ENCODE data around the gene LAMA4.

Gene LAMA4

DNA sequence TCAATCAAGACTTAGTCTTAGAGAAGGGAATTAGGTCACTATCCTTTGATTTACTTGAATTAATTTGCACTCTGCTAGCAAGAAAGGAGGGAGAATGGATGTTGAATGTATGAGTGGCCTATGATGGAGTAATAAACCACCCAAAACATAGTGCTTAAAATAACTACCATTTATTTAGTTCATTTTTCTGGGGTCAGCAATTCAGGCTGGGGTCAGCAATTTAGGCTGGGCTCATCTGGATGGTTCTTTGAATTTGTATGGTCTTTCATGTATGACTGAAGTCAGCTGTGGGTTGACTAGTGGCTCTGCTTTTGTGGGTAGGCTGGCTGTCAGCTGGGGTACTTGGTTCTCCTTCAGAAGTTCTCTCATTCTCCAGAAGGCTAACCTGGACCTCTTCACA lies 21.0 kb upstream of the LAMA4 start:
- no peak for DNase-seq

DNA sequence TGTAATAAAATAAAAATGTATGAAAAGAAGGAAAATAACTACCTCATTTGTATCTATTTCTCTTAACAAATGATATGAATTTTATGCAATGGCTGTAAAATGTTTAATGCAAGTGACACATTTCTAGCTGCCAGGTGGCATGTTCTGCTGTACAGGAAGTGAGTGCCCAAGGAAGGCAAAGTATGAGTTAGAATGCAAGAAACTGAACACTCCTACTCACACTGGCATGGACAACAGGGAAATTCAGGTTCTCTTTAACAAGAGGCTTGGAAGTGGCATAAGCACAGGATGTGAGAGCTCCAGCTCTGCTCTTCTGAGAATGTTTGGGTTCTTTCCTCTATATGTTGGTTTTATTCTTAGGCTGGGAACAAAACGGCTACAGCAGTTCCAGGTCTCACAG lies 20.4 kb upstream of the LAMA4 start:
- no peak for DNase-seq

DNA sequence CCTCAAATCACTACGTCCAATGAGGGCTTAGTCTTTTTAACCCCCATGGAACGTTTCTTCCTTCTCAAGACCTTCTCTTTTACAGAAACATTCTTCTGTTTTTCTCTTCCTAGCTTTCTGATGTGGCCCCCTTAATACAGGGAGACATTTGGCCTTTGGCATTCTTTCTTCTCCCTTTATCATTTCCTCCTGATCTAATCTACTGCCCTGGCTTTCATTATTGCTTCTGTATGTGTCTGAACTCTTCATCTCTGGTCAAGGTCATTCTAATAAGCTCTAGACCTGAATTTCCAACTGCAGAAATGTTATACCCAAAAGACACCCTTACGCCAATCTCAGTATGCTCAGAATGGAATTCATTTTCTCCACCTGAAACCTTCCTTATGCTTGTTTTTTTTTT lies 18.4 kb upstream of the LAMA4 start:
- DNase-seq: no peak

DNA sequence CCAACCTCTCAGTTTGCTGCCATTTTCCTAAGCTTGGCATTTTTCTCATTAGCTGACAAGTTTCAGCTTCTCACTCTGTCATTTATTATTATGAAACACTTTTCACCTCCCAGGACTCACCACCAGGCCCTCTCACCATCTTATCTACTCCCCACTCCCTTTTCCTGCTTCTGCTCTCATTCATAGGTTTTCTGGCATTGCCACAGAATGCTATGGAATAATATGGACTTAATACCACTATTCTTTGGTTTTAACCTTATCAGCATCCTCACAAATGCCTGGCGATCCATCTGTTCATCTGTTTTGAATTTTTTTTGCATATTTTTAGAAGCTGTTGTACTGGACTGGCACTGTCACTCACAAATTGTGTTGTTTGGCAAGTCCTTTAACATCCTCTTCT lies 16.4 kb upstream of the LAMA4 start:
- no peak for DNase-seq

DNA sequence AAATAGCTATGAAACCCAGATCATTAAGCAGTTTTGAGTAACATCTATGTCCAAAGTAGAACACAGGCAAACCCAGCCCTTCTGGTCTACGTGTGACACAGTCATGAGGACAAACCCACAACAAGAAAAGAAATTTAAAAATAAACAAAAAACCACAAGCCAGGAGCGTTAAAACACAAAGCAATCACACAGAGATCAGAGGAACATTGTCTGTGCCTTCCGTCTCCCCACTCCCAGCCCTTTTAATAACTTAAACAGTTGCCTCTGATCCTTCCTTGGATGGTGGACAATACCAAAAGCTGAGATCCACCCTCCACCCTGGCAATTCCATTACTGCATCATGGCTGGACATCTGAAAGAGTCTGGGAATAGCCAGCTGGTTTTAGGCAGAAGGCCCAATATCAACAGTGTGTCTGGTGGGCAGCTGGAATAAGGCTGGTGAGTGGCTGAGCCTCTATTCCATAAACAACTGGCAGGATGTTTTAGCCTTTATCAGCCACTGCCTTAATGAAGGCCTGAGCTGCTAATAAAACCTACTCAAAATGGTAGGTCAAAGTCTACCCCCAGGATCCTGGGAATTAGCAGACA lies 15.7 kb upstream of the LAMA4 start:
- DNase-seq: no peak

DNA sequence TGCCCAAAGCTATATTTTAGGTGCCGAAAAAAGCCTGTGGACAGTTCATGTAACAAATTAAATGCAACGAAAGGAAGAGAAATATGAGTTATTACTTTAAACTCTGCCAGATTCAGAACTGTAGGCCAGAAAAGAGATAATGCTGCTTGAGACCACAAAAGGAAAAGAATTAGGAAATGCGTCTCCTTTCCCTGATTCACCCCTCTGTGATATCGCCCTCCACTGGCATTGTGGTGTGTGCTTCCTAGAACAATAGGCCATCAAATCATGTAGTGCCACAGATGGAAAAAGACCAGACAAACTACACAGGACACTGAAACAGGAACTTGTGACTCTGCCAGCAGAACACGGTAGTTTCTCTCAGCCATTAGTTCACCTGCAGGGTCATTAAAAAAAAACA lies 14.7 kb upstream of the LAMA4 start:
- DNase-seq: no peak

DNA sequence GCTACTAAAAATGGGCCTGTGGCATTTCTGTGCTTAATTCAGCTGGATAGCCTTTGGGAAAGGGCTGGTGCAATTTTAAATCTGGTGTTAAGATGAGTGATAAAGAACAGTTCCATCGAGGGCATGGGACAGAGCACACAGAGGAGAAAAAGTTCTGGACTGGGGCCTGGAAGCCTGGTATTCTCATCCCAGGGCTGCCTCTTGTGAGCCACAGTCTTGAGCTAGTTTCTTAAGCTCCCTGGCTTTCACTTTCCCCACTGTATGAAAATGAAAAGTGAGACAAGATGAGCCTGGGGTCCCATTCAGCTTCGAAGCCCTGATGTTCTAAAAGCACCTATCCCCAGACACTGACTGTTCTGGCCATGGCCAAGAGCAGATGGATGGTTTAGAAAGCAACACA lies 14.3 kb upstream of the LAMA4 start:
- DNase-seq: no peak

DNA sequence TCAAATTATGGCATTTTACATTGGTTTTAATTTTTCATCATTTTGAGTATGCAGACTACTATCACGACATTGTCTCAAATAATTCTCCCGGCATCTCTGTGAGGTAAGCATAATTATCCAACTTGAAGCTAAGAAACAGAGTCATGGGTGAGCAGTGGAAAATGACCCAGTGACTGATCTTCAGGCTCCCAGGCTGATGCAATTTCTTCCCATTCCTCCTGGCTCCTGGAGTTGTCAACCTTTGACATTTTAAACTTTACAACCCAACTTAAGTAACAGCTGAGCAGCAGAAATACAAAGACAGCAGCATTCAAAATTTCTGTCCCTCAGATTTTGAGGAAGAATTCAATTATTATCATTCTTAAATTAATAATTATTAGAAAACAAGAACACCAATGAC lies 13.7 kb upstream of the LAMA4 start:
- DNase-seq: no peak

DNA sequence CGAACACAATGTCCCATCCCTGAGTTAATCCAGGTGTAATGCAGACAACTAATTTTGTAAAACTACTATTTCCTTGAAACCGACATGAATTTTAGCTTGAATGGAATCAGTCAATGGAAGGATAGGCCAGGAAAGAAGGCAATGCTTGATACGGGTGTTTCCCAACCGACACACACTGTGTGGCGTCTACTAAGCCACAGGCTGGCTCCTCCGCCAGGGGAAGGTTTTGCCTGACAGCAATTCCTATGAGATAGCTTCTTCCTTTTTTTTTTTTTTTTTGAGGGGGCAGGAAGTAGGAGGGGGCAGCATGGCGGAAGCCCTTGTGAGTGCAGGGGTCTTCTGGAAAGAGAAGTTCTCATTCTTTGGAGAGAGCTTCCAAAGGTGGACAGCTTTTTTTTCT lies 12.0 kb upstream of the LAMA4 start:
- no peak for DNase-seq

DNA sequence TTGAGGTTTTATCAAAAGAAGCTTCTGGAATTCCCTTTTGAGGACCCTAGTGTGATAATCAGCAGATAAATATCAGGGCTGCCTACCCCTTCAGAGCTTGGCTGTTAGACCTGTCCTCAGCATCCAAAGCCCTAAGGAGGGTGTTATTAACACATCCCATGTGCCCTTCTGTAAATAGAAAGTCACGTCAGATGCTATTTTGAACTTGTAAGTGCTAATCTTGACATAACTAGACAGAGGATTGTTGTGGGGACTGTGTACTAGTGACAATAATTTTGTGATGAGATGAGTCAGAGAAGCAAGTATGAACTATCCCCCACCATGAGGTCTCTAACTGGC lies 4.9 kb upstream of the LAMA4 start:
- no peak for DNase-seq

DNA sequence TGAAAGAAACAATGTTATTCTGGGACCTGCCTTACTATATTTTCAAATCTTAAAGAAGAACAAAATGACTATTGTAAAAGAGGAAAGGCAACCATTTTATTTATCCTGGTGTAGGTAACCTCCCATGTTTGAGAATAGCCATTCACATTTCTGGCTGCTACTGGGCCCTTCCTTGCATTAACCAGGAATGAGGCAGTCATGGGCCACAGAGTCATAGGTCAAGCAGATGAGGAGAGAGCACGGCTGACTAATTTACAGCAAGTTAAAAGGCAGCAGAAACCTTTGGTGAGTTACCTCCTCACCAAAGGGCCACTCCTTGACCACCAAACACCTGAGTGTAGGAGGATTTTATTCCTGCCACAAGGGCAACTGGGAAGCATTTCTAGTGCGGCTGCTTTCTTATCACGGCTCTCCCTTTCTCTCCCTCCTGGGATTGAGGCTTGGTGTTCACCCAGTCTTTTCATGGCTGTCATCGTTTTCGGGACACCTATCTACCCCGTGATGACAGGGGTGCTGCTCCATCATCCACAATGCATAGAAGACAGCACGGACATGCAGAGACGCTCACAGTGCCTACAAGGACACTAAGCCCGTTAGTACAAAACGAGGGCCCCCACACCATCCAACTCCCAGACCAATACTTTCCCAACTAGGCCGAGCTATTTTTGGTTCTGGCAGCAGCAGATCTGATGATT lies 4.4 kb upstream of the LAMA4 start:
- no peak for DNase-seq

DNA sequence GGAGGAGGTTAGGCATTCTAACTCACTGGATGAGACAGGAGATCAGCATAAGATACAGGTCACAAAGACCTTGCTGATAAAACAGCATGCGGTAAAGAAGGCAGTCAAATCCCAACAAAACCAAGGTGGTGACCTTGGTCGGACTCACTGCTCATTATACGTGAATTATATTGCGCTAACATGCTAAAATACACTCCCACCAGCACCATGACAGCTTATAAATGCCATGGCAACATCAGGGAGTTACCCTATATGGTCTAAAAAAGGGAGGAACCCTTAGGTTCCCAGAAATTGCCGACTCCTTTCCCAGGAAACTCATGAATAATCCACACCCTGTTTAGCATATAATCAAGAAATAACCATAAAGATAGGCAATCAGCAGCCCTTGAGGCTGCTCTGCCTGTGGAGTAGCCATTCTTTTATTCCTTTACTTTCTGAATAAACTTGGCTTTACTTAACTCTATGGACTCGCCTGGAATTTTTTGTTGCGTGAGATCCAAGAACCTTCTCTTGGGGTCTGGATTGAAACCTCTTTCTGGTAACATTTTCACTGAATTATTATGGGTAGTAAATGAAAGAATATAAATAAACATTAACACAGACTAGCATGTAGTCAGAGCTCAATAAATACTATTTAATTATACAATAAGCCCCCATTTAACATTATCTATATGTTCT lies 3.0 kb upstream of the LAMA4 start:
- DNase-seq: no peak

DNA sequence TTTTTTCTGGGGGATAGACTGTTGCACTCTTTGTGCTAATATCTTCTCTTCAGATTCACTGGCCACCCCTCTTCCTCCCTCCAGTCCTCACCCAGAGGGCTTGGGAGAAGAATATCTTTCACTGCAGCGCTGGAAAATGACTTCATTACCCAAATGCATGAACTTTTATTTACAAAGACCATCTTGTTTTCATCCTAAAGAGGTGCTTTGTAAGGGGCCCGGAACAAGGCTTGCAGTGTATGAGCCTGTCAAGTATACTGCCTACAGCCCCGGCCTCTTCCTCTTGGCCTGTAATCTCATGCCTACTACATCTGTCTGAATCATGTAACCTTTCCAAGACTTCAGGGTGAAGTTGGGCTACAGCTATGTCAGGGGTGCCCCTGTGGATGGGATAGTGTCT lies 554 bp upstream of the LAMA4 start:
- DNase-seq: no peak

DNA sequence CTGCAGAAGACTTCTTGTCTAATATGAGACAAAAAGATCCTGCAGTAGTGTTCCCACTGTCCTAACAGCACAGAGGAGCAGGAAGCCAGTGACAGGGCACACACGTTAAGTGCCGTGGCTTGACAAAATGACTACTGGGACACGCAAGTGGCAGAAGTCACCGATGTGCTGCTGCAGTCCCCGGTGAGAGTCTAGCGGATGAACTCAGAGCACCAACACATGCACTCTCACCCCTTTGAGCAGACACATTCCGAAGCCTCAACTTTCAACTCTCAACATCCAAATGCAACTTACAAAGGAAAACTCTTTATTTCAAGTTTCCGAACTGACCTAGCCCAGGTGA lies 898 bp downstream of the LAMA4 start:
- DNase-seq: no peak

DNA sequence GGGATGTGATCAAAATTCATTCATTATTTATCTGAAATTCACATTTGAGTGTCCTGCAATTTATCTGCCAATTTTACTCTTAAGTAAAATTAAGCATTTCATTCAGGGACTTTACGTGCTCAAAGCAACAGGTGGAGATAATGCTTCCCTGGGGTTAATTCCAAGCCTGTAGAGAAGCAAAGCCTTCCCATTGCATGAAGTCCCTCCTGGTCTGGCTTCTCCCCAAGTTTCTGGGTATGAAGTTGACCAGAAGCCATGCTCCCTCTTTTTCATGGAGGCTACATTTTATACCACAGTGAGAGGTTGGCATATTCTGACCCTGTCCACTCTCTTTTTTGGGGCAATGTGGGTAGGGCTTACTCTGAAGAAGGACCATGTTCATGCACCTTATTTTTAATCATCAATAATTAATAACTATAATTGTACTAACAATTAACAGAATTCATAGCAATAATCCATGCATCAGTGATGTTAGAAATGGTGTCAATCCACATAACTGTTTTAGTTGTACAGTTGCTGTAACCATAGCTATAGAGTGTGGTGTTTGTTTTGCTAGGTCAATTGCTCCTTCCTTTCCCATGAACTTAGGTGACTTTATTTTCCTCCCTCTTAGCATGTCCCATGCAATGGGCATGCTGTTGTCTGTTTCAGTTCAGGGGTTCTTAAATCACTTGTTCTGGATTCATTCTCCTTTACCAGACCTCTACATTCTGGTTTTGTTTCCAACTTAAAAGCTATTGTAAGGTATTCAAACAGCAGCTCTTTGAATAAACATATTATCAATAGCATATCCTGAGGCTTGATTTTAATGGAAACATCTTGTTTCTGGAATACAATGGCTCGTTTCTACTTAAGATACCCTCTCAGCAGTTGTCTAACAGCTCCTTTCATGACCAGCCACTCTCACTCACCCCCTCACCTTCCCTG lies 1.5 kb downstream of the LAMA4 start:
- no peak for DNase-seq

DNA sequence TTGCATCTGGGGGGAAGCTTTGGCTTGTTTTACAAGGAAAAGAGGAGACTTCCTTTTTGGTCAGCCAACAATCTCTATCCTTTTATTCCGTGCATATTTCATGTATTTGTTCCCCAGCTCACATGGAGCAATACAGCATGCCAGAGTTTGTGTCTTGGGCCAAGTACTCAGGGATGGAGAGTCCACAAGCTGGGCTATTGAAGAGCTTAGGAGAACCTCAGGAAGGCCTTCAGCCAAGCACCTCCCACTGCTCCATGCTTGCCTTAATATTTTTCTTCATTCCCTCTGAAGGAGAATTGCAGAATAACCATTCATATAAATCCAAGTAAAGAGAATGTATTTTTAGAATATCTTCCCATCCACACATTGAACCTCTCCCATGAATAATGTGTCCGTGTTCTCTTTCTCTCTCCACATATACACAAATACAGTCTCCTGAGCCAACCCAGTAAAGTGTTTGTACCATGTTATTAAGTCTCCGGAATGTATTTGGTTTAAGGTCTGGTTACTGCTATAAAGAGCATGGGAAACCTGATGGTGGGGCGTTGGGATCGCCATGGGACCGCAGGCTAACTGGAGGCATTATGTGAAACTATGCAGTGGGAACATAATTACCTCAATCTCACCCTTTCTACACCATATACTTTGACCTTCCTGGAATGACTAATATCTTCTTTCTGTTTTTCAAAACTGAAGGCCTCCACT lies 3.0 kb downstream of the LAMA4 start:
- DNase-seq: no peak

DNA sequence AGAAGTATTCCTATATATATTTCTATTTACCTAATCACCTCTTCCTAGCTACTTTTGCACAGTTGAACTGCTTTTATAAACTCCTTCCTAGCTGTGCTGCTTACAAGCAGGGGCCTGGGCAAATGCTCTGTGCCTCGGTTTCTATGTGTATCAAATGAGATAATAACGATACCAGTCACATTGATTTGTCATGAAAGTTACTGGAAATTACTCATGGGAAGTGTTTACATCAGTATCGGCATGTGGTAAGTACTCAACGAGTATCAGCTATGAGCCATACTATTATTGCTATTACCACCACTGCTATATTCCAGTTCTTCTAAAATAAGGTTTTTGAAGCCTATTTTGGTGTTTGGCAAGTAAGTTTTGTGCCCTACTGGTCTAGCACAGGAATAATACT lies 4.9 kb downstream of the LAMA4 start:
- no peak for DNase-seq

DNA sequence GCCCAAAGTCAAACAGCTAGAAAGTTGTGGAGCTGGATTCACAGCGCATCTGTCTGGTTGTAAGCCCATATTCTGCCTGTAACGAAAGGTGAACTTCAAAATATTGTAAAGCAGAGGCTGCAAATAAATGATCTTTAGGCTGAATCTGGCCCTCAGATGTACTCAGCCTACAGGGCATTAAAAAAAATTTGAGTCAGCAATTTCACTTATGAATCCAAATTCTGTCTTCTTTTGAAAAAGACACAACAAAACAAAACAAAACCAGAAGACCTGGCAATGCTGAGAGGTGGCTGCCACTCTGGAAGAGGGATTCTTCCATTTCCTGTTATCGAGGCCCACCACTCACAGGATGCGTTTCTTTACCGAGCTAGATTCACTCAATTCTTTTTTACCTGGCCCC lies 7.1 kb downstream of the LAMA4 start:
- DNase-seq: no peak

DNA sequence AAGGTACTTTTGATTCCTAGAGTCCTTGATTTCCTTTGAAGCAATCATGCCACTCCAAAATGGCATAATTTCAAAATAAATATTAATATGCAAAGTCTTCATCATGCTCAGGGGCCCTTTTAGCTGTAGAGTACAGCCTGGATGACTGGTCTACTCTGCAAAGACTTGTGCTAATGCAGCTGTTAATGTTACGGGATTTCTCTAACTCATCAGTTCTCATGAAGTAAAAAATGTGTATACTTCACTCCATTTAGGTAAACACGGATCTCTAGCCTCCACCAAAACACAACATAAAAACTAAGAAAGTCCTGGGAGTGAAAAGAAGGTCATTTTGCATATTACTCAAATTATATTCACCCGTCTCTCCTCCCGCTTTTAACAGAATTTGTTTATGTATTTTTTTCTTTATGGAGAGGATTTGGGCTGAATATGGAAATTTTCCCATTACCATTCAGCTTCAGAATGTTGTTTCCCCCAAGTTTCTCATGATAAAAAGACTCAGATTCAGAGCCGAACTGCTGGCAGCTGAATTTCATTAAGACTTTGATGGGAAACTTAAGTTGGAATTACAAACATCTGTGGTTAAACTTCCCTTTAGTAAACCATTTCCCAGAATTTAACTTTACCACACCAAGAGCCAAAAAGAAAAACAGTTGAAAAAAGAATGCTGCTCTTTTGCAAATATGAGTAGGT lies 8.7 kb downstream of the LAMA4 start:
- no peak for DNase-seq

DNA sequence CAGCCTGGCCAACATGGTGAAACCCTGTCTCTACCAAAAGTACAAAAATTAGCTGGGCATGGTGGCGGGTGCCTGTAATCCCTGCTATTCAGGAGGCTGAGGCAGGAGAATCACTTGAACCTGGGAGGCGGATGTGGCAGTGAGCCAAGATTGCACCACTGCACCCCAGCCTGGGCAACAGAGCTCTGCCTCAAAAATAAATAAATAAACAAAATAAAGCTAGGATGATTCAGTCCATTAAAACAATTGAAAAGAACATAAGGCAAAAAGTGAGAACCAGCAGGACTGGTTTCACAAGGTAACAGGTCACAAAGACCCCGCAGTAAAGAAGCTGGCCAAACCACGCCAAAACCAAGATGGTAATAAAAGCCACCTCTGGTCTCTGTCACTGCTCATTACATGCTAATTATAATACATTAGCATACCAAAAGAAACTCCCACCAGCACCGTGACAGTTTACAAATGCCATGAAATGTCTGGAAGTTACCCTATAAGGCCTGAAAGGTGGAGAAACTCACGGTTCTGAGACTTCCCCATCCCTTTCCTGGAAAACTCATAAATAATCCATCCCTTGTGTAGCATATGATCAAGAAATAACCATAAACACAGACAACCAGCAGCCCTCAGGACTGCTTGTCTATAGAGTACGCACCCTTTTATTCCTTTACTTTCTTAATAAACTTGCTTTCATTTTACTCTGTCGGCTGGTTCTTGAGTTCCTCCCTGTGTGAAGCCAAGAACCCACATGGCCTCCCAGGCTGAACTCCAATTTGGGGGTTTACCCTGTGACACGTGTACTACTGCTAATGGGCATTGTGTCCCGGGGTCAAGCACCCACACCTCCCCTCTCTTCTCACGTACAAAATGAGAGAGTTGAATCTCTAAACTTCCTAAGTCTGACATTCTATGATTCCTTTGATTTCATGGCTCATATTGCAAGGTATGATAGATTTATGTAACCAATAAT lies 10.2 kb downstream of the LAMA4 start:
- no peak for DNase-seq

DNA sequence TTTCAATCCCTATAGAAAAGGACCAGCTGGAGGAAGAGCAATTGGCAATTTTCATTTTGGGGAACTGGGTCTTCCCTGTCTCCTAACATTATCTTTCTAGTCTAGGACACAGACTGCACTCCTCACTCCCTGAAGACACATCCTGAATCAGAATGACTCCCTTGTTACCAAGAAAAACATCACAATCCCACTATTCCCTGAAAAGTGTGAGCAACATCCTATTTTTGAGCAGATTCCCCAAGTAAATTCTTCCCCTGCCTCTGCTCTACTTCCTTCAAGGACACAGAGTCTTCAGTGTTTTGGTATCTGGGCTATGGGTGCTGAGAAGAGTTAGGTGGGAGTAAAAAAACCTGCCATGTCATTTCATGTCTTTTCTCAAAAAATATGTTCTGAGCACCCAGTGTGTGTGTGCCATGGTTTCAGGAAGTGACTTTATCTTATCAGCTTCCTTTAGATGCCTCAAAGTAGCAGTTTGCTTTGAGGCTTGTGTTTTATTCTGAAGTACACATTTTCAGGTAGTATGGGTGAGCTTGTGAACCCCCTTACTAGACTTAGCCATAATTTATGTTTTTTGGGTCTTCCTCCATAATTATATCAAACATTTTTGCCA lies 12.4 kb downstream of the LAMA4 start:
- no peak for DNase-seq

Measured in NCI-H1417 treated with DMSO at 0.1 percent for 48 hours (cell line).